Prostate gland (tissue), 2 donors: ENCODE data around the gene CDK3.

ENCODE experiments used
- POLR2A ChIP-seq: fragments of 450-650 bp; IDR thresholded peaks from one replicate; pipeline ENCODE4 v1.6.1; 2016; ENCODE audit warnings: antibody characterized with exemption, mild to moderate bottlenecking
- POLR2AphosphoS5 ChIP-seq: sonication (generic); formaldehyde crosslinking; IDR thresholded peaks from one replicate; pipeline ENCODE4 v1.6.1; 2017; ENCODE audit warnings: antibody characterized with exemption
- TF ChIP-seq, protein P1 (sequence below), 4 experiments: fragments of 200-600 bp in 2 of 4; fragments of 450-650 bp in 2 of 4; sonication (generic) in 2 of 4; IDR thresholded peaks; 1 replicate in 3 of 4; 2 replicates in 1 of 4; pipeline ENCODE4 v1.5.1; 2016 to 2019; ENCODE audit warnings: antibody characterized with exemption in 4 of 4, mild to moderate bottlenecking in 2 of 4, moderate library complexity in 2 of 4

DNA sequence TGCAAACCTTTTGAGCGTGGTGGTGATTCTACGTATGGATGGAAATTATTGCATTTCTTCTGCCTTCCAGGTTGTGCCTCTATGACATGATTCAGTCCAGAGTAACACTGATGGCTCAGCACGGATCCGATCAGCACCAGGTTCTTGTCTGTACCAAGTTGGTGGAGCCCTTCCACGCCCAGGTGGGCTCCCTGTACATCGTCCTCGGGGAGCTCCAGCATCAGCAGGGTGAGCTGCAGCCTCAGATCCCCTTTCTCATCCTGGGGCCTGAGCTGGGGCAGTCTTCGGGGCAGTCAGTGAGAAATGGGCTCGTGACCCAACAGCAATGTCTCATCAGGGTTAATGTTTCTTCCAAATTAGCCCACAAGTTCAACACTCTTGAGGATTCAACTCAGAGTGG is 9.3 kb upstream of the CDK3 start:
- TF ChIP-seq, protein P1, sequence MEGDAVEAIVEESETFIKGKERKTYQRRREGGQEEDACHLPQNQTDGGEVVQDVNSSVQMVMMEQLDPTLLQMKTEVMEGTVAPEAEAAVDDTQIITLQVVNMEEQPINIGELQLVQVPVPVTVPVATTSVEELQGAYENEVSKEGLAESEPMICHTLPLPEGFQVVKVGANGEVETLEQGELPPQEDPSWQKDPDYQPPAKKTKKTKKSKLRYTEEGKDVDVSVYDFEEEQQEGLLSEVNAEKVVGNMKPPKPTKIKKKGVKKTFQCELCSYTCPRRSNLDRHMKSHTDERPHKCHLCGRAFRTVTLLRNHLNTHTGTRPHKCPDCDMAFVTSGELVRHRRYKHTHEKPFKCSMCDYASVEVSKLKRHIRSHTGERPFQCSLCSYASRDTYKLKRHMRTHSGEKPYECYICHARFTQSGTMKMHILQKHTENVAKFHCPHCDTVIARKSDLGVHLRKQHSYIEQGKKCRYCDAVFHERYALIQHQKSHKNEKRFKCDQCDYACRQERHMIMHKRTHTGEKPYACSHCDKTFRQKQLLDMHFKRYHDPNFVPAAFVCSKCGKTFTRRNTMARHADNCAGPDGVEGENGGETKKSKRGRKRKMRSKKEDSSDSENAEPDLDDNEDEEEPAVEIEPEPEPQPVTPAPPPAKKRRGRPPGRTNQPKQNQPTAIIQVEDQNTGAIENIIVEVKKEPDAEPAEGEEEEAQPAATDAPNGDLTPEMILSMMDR (IDR thresholded peaks at IDR 0.05): no peak
- TF ChIP-seq POLR2AphosphoS5 (no peak), POLR2A (no peak)
